ENCODE results near the gene CLIC4.

CLIC4 gene

DNA sequence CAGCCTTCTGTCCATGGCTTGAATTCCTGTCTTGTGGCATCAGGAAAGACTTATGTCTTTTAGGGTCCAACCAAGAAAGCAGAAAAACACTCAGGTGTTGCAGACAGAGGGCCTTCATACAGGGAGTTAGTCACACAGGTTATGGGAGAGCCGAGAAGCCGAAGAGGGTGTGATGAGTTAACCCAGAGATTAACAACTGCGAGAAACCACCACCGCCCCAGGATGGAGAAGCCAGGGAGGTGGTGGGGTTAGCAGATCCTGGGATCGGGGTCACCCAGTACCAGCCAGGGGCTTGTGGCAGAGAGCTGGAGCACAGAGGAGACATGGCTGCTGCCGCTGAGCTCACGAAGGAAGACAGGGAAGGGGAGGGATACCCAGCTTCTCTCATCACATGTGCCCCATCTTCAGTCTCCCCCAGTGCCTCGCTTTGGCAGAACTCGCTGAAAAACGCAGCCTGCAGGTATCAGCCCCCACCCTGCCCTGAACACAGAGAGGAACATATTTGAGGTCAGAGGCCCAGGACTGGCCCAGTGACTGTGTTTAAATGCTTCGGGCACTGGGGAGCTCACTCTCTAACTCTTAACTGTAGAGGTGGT lies 126.2 kb downstream of the CLIC4 start:
- no peaks in the 10 kb centered on the region for H3K9me2 ChIP-seq (replicated peaks; ENCODE audit: low read depth, low read length)
- peaks cover 9% of the 10 kb centered on the region for H3K4me1 ChIP-seq (ENCODE audit: insufficient read depth, low read length, poor library complexity, severe bottlenecking)
- H2AFZ ChIP-seq (ENCODE audit: low read length): no peak overlapping the region
- H3K79me2 ChIP-seq (ENCODE audit: insufficient read depth, low read length): no peaks in the 10 kb centered on the region
- no peaks in the 10 kb centered on the region for H3F3A ChIP-seq (ENCODE audit: low read depth)
- no peak for TF ChIP-seq EZH2phosphoT487 (IDR thresholded peaks at IDR 0.05; ENCODE audit: borderline replicate concordance)
- TF ChIP-seq, protein P1, sequence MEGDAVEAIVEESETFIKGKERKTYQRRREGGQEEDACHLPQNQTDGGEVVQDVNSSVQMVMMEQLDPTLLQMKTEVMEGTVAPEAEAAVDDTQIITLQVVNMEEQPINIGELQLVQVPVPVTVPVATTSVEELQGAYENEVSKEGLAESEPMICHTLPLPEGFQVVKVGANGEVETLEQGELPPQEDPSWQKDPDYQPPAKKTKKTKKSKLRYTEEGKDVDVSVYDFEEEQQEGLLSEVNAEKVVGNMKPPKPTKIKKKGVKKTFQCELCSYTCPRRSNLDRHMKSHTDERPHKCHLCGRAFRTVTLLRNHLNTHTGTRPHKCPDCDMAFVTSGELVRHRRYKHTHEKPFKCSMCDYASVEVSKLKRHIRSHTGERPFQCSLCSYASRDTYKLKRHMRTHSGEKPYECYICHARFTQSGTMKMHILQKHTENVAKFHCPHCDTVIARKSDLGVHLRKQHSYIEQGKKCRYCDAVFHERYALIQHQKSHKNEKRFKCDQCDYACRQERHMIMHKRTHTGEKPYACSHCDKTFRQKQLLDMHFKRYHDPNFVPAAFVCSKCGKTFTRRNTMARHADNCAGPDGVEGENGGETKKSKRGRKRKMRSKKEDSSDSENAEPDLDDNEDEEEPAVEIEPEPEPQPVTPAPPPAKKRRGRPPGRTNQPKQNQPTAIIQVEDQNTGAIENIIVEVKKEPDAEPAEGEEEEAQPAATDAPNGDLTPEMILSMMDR (conservative IDR thresholded peaks at IDR 0.05; ENCODE audit: low read length): no peak
- no peaks in the 10 kb centered on the region for H3K36me3 ChIP-seq (ENCODE audit: insufficient read depth, low read length)
- H3K9ac ChIP-seq (ENCODE audit: low read depth, low read length, poor library complexity, severe bottlenecking): no peak overlapping the region
- no peaks in the 10 kb centered on the region for H3K9me3 ChIP-seq (ENCODE audit: insufficient read depth, low read depth, low read length)
- H3K4me2 ChIP-seq (ENCODE audit: low read depth, low read length, poor library complexity, severe bottlenecking): no peak overlapping the region
- H3K4me3 ChIP-seq (ENCODE audit: low read length, poor library complexity, severe bottlenecking): no peak overlapping the region
- no peaks in the 10 kb centered on the region for H3K27me3 ChIP-seq (ENCODE audit: insufficient read depth, low read length, poor library complexity, severe bottlenecking)
- H4K20me1 ChIP-seq (ENCODE audit: insufficient read depth, low read length, poor library complexity, severe bottlenecking): no peaks in the 10 kb centered on the region

DNA sequence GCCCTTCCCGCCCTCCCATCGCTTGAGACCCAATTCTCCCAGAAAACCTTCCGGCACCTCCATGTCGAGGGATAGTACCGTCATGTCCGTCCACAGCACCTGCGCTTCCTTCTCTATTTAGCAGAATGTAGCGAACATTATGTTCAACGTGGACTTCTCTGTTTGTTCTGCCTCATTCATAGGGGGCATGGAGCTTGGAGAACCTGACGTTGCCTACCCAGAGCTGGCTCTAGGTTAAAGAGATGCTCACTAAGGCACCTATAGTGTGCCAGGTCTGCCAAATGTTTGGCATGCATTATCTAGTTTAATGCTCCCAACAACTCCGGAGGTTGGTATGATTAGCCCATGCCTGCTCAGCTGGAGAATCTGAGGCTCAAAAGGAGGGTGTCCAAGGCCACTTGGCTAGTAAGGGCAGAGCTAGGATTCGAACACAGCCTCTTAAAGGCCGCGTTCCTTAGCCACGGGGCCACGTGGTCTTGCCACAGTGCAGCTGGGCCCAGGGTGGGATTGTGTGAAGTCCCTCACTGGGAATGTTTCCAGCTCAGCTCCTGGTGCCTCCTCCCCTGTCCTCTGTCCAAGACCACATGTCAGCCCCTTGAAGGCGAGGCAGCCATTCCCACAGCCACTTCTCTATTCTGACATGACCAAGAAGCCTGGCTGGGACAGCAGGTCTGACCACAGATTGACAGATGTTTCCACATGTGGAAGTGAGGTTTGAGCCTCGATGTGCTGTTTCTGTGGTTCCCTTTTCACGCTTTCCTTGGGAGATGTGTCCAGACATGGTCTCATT lies 127.0 kb downstream of the CLIC4 start:
- no peak overlapping the region for H3K4me3 ChIP-seq (ENCODE audit: low read length, poor library complexity, severe bottlenecking)
- H3F3A ChIP-seq (ENCODE audit: low read depth): no peaks in the 10 kb centered on the region
- H3K4me1 ChIP-seq (ENCODE audit: insufficient read depth, low read length, poor library complexity, severe bottlenecking): peaks cover 9% of the 10 kb centered on the region
- H3K79me2 ChIP-seq (ENCODE audit: insufficient read depth, low read length): no peaks in the 10 kb centered on the region
- H3K4me2 ChIP-seq (ENCODE audit: low read depth, low read length, poor library complexity, severe bottlenecking): no peak overlapping the region
- H3K27me3 ChIP-seq (ENCODE audit: insufficient read depth, low read length, poor library complexity, severe bottlenecking): no peaks in the 10 kb centered on the region
- no peaks in the 10 kb centered on the region for H4K20me1 ChIP-seq (ENCODE audit: insufficient read depth, low read length, poor library complexity, severe bottlenecking)
- no peaks in the 10 kb centered on the region for H3K36me3 ChIP-seq (ENCODE audit: insufficient read depth, low read length)
- H2AFZ ChIP-seq (ENCODE audit: low read length): no peak overlapping the region
- H3K9me3 ChIP-seq (ENCODE audit: insufficient read depth, low read depth, low read length): no peaks in the 10 kb centered on the region
- H3K9me2 ChIP-seq (replicated peaks; ENCODE audit: low read depth, low read length): no peaks in the 10 kb centered on the region
- no peak overlapping the region for H3K9ac ChIP-seq (ENCODE audit: low read depth, low read length, poor library complexity, severe bottlenecking)
- TF ChIP-seq, protein P1 (conservative IDR thresholded peaks at IDR 0.05; ENCODE audit: low read length): no peak
- no peak for TF ChIP-seq EZH2phosphoT487 (IDR thresholded peaks at IDR 0.05; ENCODE audit: borderline replicate concordance)

DNA sequence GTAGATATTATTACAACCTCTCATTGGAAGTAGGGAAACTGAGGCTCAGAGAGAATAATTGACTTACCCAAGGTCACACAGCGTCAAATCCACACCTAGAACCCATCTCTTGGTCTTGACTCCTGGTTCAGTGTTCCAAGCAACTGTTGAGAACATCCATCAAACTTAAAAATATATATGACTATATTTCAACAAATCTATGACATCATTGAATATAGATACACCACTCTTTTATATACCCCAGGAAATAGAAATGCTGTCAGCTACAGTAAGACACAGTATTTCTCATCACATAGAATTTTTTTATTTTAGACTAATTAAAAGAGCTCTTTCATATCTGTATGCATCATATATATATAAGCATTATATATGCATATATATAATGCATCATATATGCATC lies 127.9 kb downstream of the CLIC4 start:
- no peaks in the 10 kb centered on the region for H3F3A ChIP-seq (ENCODE audit: low read depth)
- H4K20me1 ChIP-seq (ENCODE audit: insufficient read depth, low read length, poor library complexity, severe bottlenecking): no peaks in the 10 kb centered on the region
- H3K9ac ChIP-seq (ENCODE audit: low read depth, low read length, poor library complexity, severe bottlenecking): no peak overlapping the region
- H3K27me3 ChIP-seq (ENCODE audit: insufficient read depth, low read length, poor library complexity, severe bottlenecking): no peaks in the 10 kb centered on the region
- H3K9me3 ChIP-seq (ENCODE audit: insufficient read depth, low read depth, low read length): no peaks in the 10 kb centered on the region
- no peaks in the 10 kb centered on the region for H3K79me2 ChIP-seq (ENCODE audit: insufficient read depth, low read length)
- no peak overlapping the region for H2AFZ ChIP-seq (ENCODE audit: low read length)
- H3K4me2 ChIP-seq (ENCODE audit: low read depth, low read length, poor library complexity, severe bottlenecking): no peak overlapping the region
- TF ChIP-seq EZH2phosphoT487 (IDR thresholded peaks at IDR 0.05; ENCODE audit: borderline replicate concordance): no peak
- TF ChIP-seq, protein P1 (conservative IDR thresholded peaks at IDR 0.05; ENCODE audit: low read length): no peak
- H3K4me3 ChIP-seq (ENCODE audit: low read length, poor library complexity, severe bottlenecking): no peak overlapping the region
- no peaks in the 10 kb centered on the region for H3K9me2 ChIP-seq (replicated peaks; ENCODE audit: low read depth, low read length)
- H3K36me3 ChIP-seq (ENCODE audit: insufficient read depth, low read length): no peaks in the 10 kb centered on the region
- H3K4me1 ChIP-seq (ENCODE audit: insufficient read depth, low read length, poor library complexity, severe bottlenecking): peaks cover 9% of the 10 kb centered on the region
